ENCODE results near the gene CD302. TPM values are rescaled to one million over a fixed set of nuclear protein-coding genes. Genes with fewer than 3 reads are reported as not detected.

The CD302 gene
- polyA plus RNA-seq, 2 of the 4 experiments (the other 2 are of a cell fraction), result 2.5 to 8.4 TPM

DNA sequence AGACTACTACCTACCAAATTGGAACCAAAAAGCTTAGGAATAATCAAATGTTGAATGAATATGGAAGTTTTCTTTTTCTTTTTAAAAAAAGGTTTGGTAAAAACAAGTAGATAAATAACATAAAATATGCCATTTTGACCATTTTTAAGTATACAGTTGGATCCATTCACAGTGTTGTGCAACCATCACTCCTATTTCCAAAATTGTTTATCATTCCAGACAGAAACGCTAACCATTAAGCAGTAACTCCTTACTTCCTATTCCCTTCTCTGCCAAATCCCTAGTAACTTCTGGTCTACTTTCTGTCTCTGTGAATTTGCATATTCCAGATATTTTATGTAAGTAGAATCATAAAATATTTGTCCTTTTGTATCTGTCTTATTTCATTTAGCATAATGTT, 39.8 kb downstream of the CD302 start:
- Histone ChIP-seq H3K4me2 (no peak overlapping the region), H3K4me1 (peaks cover 16% of the 10 kb centered on the region; the same call in 2 of the 3 replicates), H3K4me3 (no peak overlapping the region), H3K9me3 (no peaks in the 10 kb centered on the region), H3K27ac (no peak overlapping the region)
- ATAC-seq, result no peak
- 92% methylated on average over 1 of the region's 1 CpG for WGBS (ENCODE audit: missing lambda C conversion rate)
- CTCF ChIA-PET, result no interaction called here
- TF ChIP-seq ATOH8 (CRISPR knock-in tag; IDR thresholded peaks at IDR 0.05; ENCODE audit: low read depth), result no peak
- TF ChIP-seq MAX (IDR thresholded peaks at IDR 0.05), result no peak
- 0 out of 4 replicates have a peak, but pooled peaks of 1 of the 2 experiments have one; percentile 25 for TF ChIP-seq CEBPB (IDR thresholded peaks at IDR 0.05)
- TF ChIP-seq NR3C1 (IDR thresholded peaks at IDR 0.05), result no peak
- no peak for FAIRE-seq
- POLR2A ChIA-PET, result no interaction called here
- no peak for DNase-seq (ENCODE audit: low read depth in 1 of 2, low spot score in 1 of 2)

DNA sequence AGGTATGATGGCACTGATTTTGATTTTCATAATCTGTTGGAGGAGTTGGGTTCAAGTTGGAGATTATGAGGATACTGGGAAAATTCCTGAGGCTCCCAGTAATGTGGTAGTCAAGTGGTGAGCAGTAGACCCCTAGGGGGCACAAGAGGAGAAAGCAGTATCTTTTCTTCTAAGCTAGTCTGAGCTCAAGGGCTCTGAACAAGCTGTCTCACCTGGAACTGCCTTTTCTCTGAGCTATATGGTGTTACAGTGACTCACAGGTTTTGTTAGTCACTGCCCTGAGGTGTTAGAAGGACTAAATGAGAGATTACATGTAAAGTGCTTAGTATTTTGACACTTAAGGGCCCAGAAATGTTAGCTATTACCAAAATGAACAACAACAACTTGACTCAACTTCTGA, 42.2 kb downstream of the CD302 start:
- H3K9me3 ChIP-seq, result no peaks in the 10 kb centered on the region
- H3K4me2 ChIP-seq, result no peak overlapping the region
- CTCF ChIA-PET, result interaction anchor here (0.5 to 1.6 kb wide), 3 partner anchors 9 to 201 kb away, joined by 3 to 4 read pairs (median 3); no protein-coding TSS in a partner anchor
- no peak overlapping the region for H3K4me3 ChIP-seq
- POLR2A ChIA-PET, result no interaction called here
- peak; percentile 25 to 51 for DNase-seq (ENCODE audit: low read depth in 1 of 2, low spot score in 1 of 2)
- no peak for TF ChIP-seq FOSL2 (IDR thresholded peaks at IDR 0.05)
- peak; percentile 35; the same call in 1 of the 2 replicates for TF ChIP-seq FOSL2 (CRISPR knock-in tag; IDR thresholded peaks at IDR 0.05)
- no peak for TF ChIP-seq POLR2AphosphoS2 (conservative IDR thresholded peaks at IDR 0.05; ENCODE audit: low read length)
- TF ChIP-seq SMC3 (IDR thresholded peaks at IDR 0.05), result no peak
- no peak for TF ChIP-seq PHF8 (IDR thresholded peaks at IDR 0.05; ENCODE audit: borderline replicate concordance, low read depth)
- TF ChIP-seq CTCF (IDR thresholded peaks at IDR 0.05), result peak; percentile 22; the same call in 1 of the 3 replicates
- TF ChIP-seq, protein P1, sequence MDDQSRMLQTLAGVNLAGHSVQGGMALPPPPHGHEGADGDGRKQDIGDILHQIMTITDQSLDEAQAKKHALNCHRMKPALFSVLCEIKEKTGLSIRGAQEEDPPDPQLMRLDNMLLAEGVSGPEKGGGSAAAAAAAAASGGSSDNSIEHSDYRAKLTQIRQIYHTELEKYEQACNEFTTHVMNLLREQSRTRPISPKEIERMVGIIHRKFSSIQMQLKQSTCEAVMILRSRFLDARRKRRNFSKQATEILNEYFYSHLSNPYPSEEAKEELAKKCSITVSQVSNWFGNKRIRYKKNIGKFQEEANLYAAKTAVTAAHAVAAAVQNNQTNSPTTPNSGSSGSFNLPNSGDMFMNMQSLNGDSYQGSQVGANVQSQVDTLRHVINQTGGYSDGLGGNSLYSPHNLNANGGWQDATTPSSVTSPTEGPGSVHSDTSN (IDR thresholded peaks at IDR 0.05), result no peak
- no peak for TF ChIP-seq SREBF2 (IDR thresholded peaks at IDR 0.05)
- peak; percentile 85 to 90 for ATAC-seq
- H3K27ac ChIP-seq, result no peak overlapping the region
- no peak for FAIRE-seq
- H3K4me1 ChIP-seq, result peaks cover 16% of the 10 kb centered on the region; the same call in 2 of the 3 replicates

- no peak overlapping the region for H3K4me2 ChIP-seq
- no peak overlapping the region for H3K27ac ChIP-seq
- DNase-seq (ENCODE audit: low read depth in 1 of 2, low spot score in 1 of 2) (no peak), ATAC-seq (no peak), FAIRE-seq (no peak)
- no peak overlapping the region for H3K4me3 ChIP-seq
- 80% methylated on average over 2 of the region's 2 CpGs for WGBS (ENCODE audit: missing lambda C conversion rate)
- no peaks in the 10 kb centered on the region for H3K9me3 ChIP-seq
- H3K4me1 ChIP-seq, result peaks cover 16% of the 10 kb centered on the region; the same call in 2 of the 3 replicates
- POLR2A ChIA-PET, result no interaction called here
- CTCF ChIA-PET, result no interaction called here
- TF ChIP-seq CHD4 (IDR thresholded peaks at IDR 0.05; ENCODE audit: borderline replicate concordance), result no peak
- TF ChIP-seq KDM5A (IDR thresholded peaks at IDR 0.05), result no peak
- TF ChIP-seq ZNF302 (CRISPR knock-in tag; IDR thresholded peaks at IDR 0.05), result no peak
- TF ChIP-seq, protein P2, sequence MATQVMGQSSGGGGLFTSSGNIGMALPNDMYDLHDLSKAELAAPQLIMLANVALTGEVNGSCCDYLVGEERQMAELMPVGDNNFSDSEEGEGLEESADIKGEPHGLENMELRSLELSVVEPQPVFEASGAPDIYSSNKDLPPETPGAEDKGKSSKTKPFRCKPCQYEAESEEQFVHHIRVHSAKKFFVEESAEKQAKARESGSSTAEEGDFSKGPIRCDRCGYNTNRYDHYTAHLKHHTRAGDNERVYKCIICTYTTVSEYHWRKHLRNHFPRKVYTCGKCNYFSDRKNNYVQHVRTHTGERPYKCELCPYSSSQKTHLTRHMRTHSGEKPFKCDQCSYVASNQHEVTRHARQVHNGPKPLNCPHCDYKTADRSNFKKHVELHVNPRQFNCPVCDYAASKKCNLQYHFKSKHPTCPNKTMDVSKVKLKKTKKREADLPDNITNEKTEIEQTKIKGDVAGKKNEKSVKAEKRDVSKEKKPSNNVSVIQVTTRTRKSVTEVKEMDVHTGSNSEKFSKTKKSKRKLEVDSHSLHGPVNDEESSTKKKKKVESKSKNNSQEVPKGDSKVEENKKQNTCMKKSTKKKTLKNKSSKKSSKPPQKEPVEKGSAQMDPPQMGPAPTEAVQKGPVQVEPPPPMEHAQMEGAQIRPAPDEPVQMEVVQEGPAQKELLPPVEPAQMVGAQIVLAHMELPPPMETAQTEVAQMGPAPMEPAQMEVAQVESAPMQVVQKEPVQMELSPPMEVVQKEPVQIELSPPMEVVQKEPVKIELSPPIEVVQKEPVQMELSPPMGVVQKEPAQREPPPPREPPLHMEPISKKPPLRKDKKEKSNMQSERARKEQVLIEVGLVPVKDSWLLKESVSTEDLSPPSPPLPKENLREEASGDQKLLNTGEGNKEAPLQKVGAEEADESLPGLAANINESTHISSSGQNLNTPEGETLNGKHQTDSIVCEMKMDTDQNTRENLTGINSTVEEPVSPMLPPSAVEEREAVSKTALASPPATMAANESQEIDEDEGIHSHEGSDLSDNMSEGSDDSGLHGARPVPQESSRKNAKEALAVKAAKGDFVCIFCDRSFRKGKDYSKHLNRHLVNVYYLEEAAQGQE (IDR thresholded peaks at IDR 0.05), result no peak
- no peak for TF ChIP-seq POLR2A (IDR thresholded peaks at IDR 0.05; ENCODE audit: low read length)
- TF ChIP-seq HOXA7 (CRISPR knock-in tag; IDR thresholded peaks at IDR 0.05), result no peak
- TF ChIP-seq HOXB13 (CRISPR knock-in tag; IDR thresholded peaks at IDR 0.05; ENCODE audit: low read depth), result no peak
- no peak for TF ChIP-seq FOXS1 (CRISPR knock-in tag; IDR thresholded peaks at IDR 0.05)
- TF ChIP-seq FOSL2 (IDR thresholded peaks at IDR 0.05), result no peak
- no peak for TF ChIP-seq FOSL2 (CRISPR knock-in tag; IDR thresholded peaks at IDR 0.05)
- TF ChIP-seq EHF (CRISPR knock-in tag; IDR thresholded peaks at IDR 0.05), result no peak
- TF ChIP-seq MAZ (IDR thresholded peaks at IDR 0.05; ENCODE audit: borderline replicate concordance, low read depth, low read length), result no peak
- TF ChIP-seq GATA3 (IDR thresholded peaks at IDR 0.05; ENCODE audit: borderline replicate concordance), result no peak
- no peak for TF ChIP-seq KDM1A (IDR thresholded peaks at IDR 0.05; ENCODE audit: low read depth)
- TF ChIP-seq CTCF (IDR thresholded peaks at IDR 0.05), result no peak
- TF ChIP-seq HEYL (CRISPR knock-in tag; IDR thresholded peaks at IDR 0.05), result no peak
- no peak for TF ChIP-seq HOXB5 (CRISPR knock-in tag; IDR thresholded peaks at IDR 0.05)
Measured at GRCh38 chr2:159755014-159755413, 43.0 kb downstream of the CD302 start.
